Left cardiac atrium (tissue), 4 donors: ENCODE data around the gene SLBP. TPM values are rescaled to one million over a fixed set of nuclear protein-coding genes. Genes with fewer than 3 reads are reported as not detected.
A peak's percentile ranks its signal among the peaks of the same experiment; 100 is the strongest.

ENCODE experiments used
- ATAC-seq, 2 donors: fragments of 200-7000 bp; cut with Tn5 transposase; one replicate each; pipeline ENCODE4 v1.9.1; 2020; ENCODE audit warnings: mild to moderate bottlenecking in 2 of 2, moderate library complexity in 2 of 2
- DNase-seq: peaks from one replicate; pipeline ENCODE4 v3.0.0-alpha.2; 2020
- intact Hi-C, 2 donors: fragments of 100-400 bp; cut with DNase I; formaldehyde crosslinking; loops; one replicate each; pipeline versions ENCODE4 v1.14.1 to v1.15.1; 2022 to 2023
- total RNA-seq, 2 donors: library from RNA; stranded (reverse); fragmentation: NEBNext Ultra II Directional; extraction: Animal tissue kit (Norgen Biotek cat#: 25700); gene quantifications; one replicate each; pipeline ENCODE4 v1.2.1, GENCODE V29; 2021
- donor health status: DM: no; HTN: yes; CAD: no.
- donor health status: DM: no; HTN: yes; CAD: no; lungs with severe emphysema.
- donor health status: DM: yes; HTN: yes; CAD: no.
- donor health status: Dilated cardiomyopathy.

Gene SLBP
- total RNA-seq, 2 donors from 2014 or later = 15.8 to 18.2 TPM

DNA sequence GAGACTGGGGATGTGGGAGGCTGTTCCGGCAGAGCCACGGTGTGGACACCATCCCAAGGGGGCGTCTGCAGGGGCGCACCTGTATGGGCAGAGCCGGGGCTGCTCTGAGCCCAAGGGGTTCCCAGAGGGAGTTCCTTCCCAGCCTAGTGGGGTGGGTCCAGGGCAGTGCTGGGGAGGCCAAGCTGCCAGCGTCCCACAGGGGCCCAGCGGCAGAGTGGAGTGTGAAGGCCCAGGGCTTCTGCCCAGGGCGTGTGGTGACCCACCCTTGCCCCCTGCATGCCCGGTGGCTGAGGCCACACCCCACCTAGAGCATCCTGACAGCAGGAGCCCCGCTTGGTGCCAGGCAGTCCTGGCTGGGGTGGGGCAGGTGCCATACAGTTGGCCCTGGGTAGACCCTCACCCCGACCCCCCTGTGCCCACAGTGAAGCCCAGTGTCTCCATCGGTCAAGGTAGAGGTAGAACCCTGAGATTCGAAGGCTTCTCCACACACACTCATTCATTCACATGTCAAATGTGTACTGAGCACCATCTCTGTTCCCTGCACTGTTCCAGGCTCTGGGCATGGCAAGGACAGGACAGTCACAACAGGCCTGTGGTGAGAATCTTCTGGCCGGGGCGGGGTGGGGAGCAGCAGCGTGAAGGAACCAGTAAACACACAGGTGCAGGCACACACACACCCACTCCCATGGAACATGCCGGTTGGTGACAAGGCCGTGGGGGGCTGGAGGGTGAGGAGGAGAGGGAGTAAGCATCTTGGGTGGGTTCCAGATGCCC lies 38.4 kb upstream of the SLBP start:
- intact Hi-C loops = no loop called here
- ATAC-seq (no peak), DNase-seq (no peak)

DNA sequence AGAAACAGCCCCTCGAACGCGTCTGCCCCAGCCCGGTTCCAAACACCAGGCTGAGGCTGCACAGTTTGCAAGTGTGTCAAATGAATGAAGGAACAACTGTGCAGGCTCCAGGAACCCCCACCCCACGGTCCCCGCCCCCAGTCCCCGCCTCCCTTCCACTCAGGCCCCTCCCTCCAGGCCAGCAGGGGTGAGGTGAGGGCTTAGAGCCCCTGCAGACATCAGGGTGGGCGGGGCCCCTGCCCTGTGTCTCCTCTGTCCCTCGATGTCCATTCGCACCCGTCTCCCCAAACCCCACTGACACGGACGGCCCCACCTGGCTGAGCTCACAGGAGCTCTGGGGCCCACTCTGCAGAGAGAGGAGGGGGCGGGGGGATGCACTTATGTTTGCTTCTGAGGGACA lies 37.7 kb upstream of the SLBP start:
- ATAC-seq = no peak
- DNase-seq = no peak
- intact Hi-C loops = loop anchor here in 1 of 2 donors (5.0 kb wide), 2 partner anchors 57 to 147 kb away; no protein-coding TSS in a partner anchor

DNA sequence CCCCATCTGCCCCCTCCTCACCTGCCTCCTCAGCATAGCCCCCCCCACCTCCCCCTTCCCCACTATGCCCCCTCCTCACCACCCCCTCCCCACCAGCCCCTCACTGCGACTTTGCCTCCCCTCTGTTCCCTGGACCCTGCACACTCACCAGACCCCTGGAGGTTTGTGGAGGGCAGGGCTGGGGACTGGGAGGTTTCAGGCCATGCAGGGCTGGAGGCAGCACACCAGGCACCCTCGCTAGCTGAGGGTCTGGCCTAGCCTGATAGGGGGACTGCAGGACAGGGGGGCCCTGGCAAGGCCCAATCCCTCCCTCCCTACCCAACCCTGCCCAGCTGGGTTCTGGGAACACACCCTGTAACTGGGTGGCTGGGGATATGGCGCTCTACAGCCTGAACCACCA lies 37.3 kb upstream of the SLBP start:
- no peak for ATAC-seq
- intact Hi-C loops = loop anchor here in 1 of 2 donors (5.0 kb wide), 2 partner anchors 58 to 148 kb away; no protein-coding TSS in a partner anchor
- no peak for DNase-seq

DNA sequence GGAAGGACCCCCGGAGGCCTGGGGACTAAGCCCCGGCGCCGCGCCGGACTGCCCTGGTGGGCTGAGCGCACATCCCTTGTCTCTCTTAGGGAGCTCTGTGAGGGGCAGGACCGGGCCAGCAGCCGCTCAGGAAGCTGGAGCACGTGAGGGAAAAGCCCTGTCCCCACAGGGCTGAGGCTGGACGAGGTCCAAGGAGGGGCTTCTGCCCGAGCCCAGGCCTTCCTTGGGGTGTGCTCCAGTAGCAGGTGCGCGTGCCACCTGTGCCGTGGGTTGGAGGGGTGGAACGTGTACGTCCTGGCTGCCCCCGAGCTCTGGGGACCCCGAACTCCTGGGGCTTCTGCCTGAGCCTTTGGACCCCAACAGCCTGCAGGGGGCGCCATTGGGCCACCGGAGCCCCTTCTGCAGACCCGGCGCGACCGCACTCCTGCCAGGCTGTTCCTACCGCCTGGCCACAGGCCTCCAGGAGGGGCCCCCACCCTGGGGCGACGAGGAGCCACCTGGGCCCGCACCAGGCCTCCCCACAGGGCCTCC lies 36.4 kb upstream of the SLBP start:
- ATAC-seq (peak in 1 of 2 donors; percentile 16), DNase-seq (peak; percentile 82)
- intact Hi-C loops = loop anchor here (1.0 to 5.0 kb wide), 3 partner anchors 59 to 151 kb away; no protein-coding TSS in a partner anchor

DNA sequence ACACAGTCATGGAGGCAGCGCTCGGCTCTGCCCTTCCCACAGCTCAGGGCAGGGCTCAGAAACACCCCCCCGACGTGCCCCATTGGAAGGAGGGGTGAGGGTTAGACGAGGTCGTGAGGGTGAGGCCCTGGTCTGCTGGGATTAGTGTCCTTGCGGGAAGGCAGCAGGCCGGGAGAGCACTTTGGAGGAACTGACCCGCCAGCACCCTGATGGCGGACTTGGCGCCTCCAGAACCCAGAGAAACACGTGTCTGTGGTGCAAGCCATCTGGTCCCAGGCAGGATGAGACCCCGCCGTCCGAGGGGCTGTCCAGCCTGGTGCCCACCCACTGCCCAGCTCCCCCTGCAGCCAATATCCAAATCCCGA lies 35.5 kb upstream of the SLBP start:
- intact Hi-C loops = loop anchor here (2.0 to 5.0 kb wide), 3 partner anchors 60 to 150 kb away; no protein-coding TSS in a partner anchor
- DNase-seq (no peak), ATAC-seq (no peak)

DNA sequence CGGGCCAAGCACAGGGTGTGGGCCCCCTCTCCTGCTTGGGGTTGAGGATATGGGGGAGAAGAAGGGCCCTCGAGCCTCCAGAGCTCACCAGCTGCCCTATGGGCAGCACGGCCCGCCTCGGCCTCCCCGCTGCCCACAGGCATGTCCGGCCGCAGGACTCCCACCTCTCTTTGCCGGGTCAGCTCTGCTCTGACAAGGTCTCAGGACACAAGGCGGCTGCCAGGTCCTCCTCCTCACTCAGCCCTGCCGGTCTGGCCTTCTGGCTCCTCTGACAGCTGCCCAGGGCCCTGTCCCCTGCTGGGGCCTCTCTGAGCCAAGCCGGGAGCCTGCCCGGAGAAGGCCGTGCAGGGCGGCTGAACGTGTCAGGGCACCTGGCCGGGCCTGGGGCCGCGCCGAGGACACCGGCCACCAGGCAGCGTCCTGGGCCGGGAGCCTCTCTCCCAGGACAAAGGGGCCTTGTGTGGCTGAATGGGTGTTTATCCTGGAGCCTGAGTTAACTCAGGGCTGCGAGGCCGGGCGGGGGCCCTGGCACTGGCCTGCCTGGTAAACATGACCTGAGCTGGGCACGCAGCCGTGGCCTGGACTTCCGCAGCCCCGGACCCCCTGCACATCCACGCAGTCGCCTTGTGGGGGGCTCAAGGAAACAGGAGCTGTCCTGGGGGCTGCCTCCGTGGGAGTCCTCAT lies 34.9 kb upstream of the SLBP start:
- ATAC-seq (no peak), DNase-seq (no peak)
- intact Hi-C loops = loop anchor here (2.0 to 5.0 kb wide), 3 partner anchors 60 to 150 kb away; no protein-coding TSS in a partner anchor

DNA sequence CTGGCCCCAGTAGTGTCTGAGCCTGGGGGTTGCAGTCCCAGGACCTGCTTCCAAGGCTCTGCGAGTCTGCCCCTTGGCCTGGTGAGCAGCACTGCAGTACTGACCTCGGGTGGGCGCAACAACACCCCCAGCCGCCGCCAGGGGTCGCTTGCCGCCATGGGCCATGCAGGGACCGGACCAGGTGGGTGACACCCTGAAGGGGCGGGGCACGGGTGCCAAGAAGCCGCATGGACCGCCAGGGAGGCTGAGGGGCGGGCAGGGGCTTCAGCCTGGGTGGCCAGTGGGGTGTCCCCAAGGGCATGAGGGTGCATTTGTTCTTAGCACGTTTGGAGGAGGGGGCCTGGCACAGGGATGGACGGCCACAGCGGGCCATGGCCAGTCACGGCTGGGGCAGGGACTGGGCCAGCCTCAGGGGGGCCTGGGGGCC lies 34.2 kb upstream of the SLBP start:
- intact Hi-C loops = loop anchor here (2.0 to 5.0 kb wide), 3 partner anchors 61 to 151 kb away; no protein-coding TSS in a partner anchor
- peak; percentile 81 for DNase-seq

DNA sequence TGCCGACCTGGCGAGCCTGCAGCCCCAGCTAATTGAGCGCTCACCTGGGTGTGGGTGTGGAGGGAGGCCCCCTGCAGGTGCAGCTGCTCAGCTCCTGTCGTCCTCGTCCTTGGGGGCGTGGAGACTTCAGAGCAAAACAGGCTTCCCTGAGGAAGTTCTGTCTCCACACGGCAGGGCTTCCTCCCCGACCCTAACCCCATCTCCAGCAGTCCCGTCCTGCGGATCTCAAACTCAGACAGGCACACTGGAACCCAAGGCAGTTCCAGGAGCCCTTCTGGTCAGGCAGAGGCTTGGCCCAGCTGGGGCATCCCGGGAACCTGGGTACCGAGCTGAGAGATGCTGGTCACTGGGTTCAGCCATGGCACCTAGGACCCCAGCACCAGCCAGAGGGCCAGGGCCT lies 33.6 kb upstream of the SLBP start:
- ATAC-seq (no peak), DNase-seq (no peak)
- intact Hi-C loops = loop anchor here (2.0 to 5.0 kb wide), 3 partner anchors 62 to 152 kb away; no protein-coding TSS in a partner anchor

More for the DNA sequence above, 34.2 kb upstream of the SLBP start:
- ATAC-seq = peak; percentile 70 to 76

DNA sequence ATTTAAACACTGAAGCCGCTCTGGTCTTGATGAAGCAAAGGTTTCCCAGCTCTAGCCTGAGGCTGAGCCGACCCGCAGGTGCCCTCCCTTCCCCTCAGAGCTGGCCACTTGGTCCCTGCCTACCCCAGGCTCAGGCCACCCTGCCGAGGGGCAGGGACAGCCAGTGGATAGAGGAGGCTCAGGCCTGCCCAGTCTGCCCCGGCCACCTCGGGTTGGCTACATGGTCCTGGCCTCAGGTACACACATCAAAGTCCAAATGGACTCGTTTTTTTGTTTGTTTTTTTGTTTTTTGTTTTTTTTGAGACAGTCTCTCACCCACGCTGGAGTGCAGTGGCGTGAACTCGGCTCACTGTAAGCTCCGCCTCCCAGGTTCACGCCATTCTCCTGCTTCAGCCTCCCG lies 33.0 kb upstream of the SLBP start:
- intact Hi-C loops = loop anchor here in 1 of 2 donors (5.0 kb wide), 2 partner anchors 62 to 152 kb away; no protein-coding TSS in a partner anchor
- DNase-seq (no peak), ATAC-seq (no peak)

DNA sequence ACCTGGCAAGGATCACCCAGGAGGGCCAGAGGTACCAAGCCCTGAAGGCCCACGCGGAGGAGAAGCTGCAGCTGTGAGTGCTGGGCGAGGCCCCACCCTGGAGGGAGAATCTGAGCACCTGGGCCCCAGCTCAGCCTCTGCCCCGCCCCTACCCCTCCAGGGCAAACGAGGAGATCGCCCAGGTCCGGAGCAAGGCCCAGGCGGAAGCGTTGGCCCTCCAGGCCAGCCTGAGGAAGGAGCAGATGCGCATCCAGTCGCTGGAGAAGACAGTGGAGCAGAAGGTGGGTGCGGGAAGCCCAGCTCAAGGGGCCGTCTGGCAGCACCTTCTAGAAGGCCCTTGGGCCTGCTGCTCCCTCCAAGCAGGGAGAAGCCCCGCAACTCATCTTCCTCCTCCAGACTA lies 32.4 kb upstream of the SLBP start:
- ATAC-seq = no peak
- no peak for DNase-seq
- intact Hi-C loops = no loop called here

DNA sequence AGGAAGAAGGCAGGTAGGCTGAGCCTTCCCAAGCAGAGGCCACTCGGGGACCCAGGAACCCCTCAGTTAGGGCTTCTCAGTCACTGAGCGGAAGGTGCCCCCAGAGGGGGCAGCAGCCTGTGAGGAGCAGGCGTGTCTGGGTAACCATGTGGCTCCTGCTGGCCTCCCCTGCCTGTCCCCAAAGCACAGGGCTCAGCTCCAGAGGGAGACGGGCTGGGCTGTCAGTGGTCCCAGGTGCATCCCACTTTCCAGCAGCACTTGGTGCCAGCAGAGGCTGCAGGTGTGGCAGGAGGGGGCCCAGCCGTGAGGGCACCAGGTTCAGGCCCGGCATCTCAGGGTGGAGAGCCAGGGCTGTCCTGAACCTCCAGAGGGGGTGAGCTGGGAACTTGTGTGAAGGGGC lies 31.9 kb upstream of the SLBP start:
- DNase-seq = no peak
- intact Hi-C loops = no loop called here
- ATAC-seq = no peak

DNA sequence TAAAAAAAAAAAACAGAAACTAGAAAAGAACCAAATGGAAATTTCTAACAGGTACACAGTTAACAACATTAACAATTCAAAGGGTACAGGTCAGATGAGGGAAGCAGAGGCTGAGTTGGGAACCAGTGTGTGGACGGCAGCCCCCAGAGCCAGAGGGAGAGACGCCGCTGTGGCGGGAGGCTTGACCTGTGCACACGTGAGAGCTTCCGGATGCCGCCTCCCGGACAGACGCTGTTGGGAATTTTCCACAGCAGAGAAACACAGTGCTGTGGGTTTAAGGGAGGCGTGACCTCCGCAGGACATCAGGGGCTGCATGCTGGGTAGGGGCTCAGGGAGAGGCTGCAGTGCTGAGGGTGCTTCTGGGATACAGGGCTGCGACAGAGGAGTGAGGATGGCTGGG lies 31.4 kb upstream of the SLBP start:
- no peak for ATAC-seq
- intact Hi-C loops = no loop called here
- DNase-seq = no peak

DNA sequence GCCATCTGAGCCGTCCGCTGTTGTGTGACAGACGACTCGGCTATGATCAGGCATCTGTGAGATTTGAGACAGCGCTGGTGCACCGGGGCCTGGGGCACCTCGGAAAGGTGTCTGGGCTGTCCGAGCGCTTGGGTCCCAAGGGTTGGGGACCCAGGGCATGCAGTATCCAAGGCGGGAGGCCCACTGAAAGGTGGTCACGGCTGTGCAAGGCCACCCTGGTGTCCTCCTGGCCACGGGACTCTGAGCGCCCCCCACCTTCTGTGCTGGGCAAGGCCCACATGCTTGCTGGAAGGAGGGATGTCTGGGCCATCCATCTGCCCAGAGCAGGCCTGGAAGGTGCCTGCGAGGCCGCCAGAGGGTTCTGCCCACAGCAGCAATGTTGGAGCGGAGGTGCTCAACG lies 29.1 kb upstream of the SLBP start:
- ATAC-seq (no peak), DNase-seq (no peak)
- intact Hi-C loops = no loop called here

DNA sequence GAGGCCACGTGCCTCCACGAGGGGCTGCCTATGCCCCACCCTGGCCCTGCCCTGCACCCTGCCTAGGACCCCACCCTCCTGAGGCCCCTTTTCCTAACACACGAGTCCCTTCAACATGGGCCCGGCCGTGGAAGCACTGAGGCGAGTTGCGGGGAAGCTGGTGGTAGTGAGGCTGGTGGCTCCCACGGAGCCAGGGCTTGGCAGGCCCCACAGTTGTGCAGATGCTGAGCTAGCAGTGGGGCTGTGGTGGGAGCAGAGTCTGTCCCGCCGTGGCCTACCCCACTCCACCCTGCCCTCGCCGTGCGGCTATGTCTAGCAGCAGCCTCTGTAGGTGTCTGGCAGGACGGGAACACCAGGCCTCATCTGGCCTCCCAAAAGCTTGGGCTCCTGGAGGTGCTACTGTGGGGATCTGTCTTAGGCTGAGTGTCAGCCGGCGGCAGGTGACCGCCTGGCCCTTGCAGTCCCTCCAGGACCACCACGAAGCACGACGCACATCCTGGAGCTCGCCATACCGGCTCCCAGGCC lies 28.0 kb upstream of the SLBP start:
- ATAC-seq (no peak), DNase-seq (no peak)
- intact Hi-C loops = no loop called here

DNA sequence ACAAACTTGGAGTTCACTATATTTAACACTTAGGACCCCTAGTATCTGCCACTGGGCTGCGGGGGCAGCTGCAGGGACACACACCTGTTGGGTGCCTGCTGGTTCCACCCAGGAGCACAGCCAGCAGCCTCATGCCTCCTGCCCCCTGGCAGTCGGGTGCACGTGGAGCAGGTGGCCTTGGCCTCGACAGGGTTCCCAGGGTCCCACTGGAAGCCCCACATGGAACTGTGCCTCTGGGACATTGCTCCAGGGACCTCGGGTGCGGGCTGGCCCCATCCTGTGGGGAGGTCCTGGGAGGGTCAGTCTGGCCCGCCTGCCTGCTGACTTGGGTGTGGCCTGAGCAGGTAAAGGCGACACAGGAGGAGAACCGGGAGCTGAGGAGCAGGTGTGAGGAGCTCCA lies 27.2 kb upstream of the SLBP start:
- no peak for ATAC-seq
- no peak for DNase-seq
- intact Hi-C loops = no loop called here

DNA sequence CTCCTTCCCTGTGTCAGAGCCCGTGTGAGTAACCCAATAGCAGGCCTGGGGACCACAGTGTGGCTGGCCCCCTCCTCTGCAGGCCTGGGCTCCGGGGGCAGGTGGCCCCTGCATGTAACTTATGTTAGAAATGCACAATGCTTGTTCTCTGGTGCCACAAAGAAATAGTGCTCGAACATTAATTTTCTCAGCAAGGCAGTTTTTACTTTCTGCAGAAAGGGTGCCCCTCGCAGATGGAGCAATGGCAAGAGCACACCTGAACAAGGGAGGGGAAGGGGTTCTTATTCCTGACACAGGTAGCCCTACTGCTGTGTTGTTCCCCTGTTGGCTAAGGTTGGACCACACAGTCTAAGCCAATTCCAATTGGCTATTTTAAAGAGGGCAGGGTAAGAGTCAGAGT lies 26.3 kb upstream of the SLBP start:
- ATAC-seq (no peak), DNase-seq (no peak)
- intact Hi-C loops = no loop called here

DNA sequence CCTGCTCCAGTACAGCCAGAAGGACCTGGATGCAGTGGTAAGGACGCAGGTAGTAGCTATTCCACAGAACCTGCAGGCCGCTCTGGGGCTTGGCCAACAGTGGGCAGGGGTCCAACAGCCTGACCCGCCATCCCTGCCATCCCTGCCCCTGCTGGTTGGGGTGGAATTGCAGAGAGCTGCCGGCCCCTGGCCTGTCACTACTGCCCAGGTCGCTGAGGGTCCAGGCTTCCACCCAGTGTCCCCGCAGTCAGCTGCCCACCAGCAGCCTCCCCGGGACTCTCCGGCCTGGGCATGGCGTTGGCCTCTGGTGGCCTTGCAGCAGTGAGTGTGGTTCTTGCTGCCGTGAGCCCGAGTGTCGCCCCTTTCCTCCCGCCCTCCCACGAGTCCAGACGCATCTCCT lies 25.5 kb upstream of the SLBP start:
- intact Hi-C loops = no loop called here
- ATAC-seq (no peak), DNase-seq (no peak)

DNA sequence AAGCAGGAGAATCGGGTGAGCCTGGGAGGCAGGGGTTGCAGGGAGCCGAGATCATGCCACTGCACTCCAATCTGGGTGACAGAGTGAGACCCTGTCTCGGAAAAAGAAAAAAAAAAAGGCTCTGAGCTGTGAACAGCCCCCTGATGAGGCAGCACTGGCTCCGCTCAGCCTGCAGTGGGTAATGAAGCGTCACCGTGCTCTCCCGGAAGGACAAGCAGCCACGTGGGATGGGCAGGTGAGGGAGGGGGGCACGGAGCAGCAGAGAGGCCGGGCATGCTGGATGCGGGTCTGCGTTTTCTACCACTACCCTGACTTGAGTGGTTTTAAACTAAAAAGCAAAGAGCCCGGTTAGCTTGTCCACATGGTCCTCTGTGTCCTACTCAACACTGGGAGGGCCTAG lies 24.7 kb upstream of the SLBP start:
- DNase-seq = no peak
- ATAC-seq = no peak
- intact Hi-C loops = no loop called here

DNA sequence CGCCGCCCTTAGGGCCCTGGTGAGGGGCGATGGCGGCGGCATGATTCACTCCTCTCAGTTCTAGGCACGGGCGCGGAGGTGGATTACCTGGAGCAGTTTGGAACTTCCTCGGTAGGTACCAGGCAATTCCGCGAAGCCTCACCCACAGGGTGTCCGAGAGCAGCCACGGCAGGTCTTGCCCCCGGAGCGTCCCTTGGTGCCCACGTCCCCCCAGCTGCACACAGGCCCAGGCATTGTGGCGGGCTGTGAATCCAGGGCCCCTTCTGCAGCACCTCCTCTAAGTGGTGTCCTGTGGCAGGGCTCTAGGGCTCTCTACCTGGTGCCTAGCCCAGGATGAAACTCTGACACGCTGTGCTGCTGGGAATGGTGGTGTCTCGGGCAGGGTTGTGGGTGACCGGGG lies 23.1 kb upstream of the SLBP start:
- ATAC-seq (no peak), DNase-seq (no peak)
- intact Hi-C loops = no loop called here

DNA sequence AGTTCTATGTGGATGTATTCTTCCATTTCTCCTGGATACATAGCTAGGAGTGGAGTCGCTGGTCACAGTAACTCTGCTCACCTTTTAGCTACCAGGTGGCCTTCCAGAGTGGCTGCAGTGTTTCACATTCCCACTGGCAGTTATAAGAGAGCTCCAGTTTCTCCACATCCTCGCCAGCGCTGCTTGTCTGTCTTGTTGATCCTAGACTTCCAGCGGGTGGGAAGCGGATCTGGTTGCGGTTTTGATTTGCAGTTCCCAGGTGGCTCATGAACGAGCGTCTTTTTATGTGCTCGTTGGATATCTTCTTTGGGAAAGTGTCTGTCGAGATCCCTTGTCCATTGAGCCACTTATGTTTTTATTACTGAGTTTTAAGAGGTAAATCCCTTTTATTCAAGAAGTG lies 20.8 kb upstream of the SLBP start:
- no peak for ATAC-seq
- no peak for DNase-seq
- intact Hi-C loops = no loop called here
